Peyer's patch (tissue), 4 donors: ENCODE measurements around the gene SKAP1.

ENCODE experiments used
- POLR2A ChIP-seq, 2 donors: fragments of 450-650 bp; IDR thresholded peaks; one replicate each; pipeline ENCODE4 v1.5.1; 2017; ENCODE audit warnings: antibody characterized with exemption in 2 of 2, mild to moderate bottlenecking in 2 of 2, moderate library complexity in 2 of 2
- TF ChIP-seq, protein P1 (sequence below), 6 experiments: fragments of 450-650 bp in 4 of 6; fragments of 200-600 bp in 2 of 6; sonication (generic) in 1 of 6; IDR thresholded peaks; one replicate each; pipeline ENCODE4 v1.5.1; 2017 to 2019; ENCODE audit warnings: antibody characterized with exemption in 6 of 6, mild to moderate bottlenecking in 3 of 6, moderate library complexity in 1 of 6

DNA sequence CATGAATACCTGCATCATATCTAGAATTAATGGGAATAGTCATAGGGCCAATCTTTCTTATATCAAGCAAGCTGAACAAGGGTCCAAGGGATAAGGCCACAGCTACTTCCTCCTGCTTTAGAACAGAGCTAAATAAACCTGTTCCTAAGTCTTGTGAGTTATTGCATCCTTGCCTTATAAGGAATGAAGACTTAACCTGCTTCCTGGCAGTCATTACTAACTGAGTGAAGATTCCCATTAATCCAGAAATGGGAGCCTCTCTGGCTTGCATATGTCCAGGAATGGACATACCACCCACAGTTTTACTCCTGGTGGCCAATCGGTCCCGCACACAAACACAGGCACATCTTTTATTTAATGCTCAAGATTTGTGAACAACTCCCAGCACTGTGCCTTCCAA, 35.9 kb upstream of the SKAP1 start:
- TF ChIP-seq, protein P1, sequence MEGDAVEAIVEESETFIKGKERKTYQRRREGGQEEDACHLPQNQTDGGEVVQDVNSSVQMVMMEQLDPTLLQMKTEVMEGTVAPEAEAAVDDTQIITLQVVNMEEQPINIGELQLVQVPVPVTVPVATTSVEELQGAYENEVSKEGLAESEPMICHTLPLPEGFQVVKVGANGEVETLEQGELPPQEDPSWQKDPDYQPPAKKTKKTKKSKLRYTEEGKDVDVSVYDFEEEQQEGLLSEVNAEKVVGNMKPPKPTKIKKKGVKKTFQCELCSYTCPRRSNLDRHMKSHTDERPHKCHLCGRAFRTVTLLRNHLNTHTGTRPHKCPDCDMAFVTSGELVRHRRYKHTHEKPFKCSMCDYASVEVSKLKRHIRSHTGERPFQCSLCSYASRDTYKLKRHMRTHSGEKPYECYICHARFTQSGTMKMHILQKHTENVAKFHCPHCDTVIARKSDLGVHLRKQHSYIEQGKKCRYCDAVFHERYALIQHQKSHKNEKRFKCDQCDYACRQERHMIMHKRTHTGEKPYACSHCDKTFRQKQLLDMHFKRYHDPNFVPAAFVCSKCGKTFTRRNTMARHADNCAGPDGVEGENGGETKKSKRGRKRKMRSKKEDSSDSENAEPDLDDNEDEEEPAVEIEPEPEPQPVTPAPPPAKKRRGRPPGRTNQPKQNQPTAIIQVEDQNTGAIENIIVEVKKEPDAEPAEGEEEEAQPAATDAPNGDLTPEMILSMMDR (IDR thresholded peaks at IDR 0.05) = no peak
- no peak for TF ChIP-seq POLR2A (IDR thresholded peaks at IDR 0.05)
